Keratinocyte (primary cell): ENCODE measurements around the gene TMEM132E.

Experiments
- EZH2 ChIP-seq: IDR thresholded peaks from one replicate; pipeline ENCODE4 v1.6.1; 2012; ENCODE audit warnings: inconsistent platforms, mild to moderate bottlenecking, low read length, moderate library complexity
- TF ChIP-seq, protein P1 (sequence below), 3 experiments: IDR thresholded peaks in 1 of 3; conservative IDR thresholded peaks in 1 of 3; optimal IDR thresholded peaks in 1 of 3; 2 replicates in 2 of 3; 3 replicates in 1 of 3; pipeline versions ENCODE3 to v1.5.1; 2011; ENCODE audit warnings: low read length in 3 of 3, mild to moderate bottlenecking in 3 of 3, moderate library complexity in 2 of 3, control low read depth in 1 of 3, inconsistent platforms in 1 of 3; ENCODE audit not compliant: insufficient read depth in 2 of 3; ENCODE audit errors: extremely low read depth in 1 of 3

GRCh38 chr17:34624767-34625383 is 45.5 kb downstream of the TMEM132E start:
- TF ChIP-seq, protein P1, sequence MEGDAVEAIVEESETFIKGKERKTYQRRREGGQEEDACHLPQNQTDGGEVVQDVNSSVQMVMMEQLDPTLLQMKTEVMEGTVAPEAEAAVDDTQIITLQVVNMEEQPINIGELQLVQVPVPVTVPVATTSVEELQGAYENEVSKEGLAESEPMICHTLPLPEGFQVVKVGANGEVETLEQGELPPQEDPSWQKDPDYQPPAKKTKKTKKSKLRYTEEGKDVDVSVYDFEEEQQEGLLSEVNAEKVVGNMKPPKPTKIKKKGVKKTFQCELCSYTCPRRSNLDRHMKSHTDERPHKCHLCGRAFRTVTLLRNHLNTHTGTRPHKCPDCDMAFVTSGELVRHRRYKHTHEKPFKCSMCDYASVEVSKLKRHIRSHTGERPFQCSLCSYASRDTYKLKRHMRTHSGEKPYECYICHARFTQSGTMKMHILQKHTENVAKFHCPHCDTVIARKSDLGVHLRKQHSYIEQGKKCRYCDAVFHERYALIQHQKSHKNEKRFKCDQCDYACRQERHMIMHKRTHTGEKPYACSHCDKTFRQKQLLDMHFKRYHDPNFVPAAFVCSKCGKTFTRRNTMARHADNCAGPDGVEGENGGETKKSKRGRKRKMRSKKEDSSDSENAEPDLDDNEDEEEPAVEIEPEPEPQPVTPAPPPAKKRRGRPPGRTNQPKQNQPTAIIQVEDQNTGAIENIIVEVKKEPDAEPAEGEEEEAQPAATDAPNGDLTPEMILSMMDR (optimal IDR thresholded peaks at IDR 0.05 in 1 of 3, IDR thresholded peaks at IDR 0.05 in 1 of 3, conservative IDR thresholded peaks at IDR 0.05 in 1 of 3; ENCODE audit: extremely low read depth in 1 of 3, insufficient read depth in 2 of 3, low read length in 3 of 3) = no peak
- no peak for TF ChIP-seq EZH2
